NCI-H2196 treated with DMSO at 0.1 percent for 48 hours (cell line): ENCODE results near the gene UNC5A.

ENCODE experiments used
- DNase-seq: peaks from one replicate; lab custom pipeline; 2025; ENCODE audit not compliant: unreplicated experiment; lab: John Stamatoyannopoulos, UW

UNC5A gene

GRCh38 chr5:176890455-176891330, 80.3 kb downstream of the UNC5A start:
- DNase-seq: no peak

GRCh38 chr5:176891331-176891958, 81.1 kb downstream of the UNC5A start:
- DNase-seq: no peak

DNA sequence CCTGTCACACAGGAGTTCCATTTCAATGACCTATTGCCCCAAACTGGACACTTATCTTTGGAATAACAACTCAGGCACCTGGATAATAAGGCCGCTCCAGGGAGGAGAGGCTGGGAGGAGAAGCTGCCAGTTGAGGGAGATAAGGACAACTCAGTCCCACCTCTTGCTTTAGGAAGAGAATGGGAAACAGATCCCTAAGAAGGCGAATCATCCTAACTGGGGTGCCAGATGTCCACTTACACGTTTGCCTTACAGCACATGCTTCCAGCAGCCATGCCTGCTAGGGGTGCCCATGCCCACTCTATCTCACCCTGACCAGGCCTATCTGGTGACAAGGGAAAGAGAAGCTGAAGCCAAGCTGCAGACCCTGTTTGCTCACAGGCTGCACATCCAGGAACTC, 82.3 kb downstream of the UNC5A start:
- no peak for DNase-seq

GRCh38 chr5:176894298-176894697, 83.9 kb downstream of the UNC5A start:
- DNase-seq: no peak

DNA sequence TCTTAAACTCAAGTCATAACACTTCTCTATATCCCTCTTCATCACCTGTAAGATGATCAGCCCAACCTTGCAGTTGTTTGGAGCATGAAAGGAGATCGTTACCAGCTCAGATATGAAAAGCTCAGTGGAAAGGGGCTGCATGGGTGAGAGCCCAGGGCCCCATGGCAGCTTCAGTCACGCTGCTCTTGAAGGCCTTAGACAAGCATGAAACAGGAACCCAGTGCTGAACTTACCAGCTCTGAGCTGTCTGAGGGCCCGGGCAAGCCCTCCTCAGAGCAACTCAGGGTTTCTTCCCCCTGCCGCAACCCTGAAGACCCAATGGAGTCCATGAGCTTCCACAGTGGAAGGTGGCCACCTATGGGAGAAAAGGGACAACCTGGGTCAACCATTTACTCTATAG, 85.5 kb downstream of the UNC5A start:
- DNase-seq: no peak

DNA sequence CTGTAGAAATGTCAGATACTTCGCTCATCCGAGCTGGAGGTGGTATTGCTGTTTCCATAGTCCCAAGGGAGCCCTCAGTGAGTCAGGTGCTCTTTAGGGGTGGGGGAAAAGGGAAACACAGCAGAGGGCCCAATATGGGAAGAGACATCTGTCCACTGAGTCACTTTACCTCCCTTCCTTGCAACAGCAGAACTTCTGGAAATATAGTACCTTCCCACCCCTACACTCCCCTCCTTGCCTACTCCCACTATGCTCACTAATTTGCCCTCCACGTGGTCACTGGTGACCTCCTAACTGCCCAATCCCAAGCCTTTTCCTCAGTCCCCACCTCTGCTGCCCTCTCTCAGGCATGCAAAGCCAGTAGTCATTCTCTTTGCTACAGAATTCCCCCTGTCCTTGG, 86.9 kb downstream of the UNC5A start:
- DNase-seq: no peak

DNA sequence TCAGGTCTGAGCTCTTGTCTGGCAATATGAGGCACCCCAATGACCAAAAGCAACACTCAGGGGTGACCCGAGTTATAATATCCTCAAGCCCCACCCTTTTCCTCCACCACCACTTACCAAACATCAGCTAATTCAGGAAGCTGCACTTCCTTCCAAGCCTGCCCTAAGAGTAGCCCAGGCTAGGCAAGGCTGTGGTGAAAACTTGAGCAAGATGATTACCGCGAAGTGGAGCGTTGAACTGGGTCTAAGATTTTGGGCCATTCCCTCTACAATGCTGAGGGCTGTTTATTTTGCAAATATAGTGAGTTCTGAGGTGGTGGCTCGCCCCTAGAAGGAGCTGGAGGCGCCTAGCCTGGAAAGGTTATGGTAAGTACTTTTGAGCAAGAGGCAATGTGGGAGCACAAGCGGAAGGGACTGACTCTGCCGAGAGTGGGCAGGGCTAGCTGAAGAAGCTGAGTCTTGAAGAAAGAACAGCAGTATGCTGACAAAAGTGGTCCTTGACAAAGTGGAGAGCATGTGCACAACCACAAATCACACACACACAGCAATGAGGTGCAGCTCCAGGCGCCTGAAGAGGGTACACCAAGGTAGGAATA, 89.0 kb downstream of the UNC5A start, which contains the start of gene HK3:
Gene HK3 (minus strand): TSS at position 51 of the 596 bp plus-strand sequence. CDS start 3,187 bp downstream, outside the sequence.
- no peak for DNase-seq

- DNase-seq: no peak
Measured at GRCh38 chr5:176899946-176900779, 89.8 kb downstream of the UNC5A start.

DNA sequence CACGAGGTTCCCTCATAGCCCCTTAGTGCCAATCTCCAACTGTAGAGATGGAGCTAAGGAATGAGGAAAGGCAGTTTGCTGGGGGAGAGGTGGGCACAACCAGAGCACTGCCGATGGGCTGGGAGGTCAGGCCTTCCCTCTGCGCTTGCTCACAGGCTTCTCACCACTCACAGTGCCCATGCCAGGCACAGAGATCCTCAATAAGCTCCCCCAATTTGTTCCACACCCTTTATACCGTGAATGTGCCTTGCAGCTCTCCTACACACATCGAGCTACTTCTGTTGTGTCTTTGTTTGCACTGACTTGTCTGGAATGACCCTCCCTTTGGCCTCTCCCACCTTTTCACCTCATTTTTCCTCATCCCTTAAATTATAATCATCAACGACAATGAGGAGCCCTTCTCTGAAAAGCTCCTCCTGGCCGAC, 90.4 kb downstream of the UNC5A start:
- no peak for DNase-seq

GRCh38 chr5:176901260-176902101, 91.1 kb downstream of the UNC5A start:
- no peak for DNase-seq

DNA sequence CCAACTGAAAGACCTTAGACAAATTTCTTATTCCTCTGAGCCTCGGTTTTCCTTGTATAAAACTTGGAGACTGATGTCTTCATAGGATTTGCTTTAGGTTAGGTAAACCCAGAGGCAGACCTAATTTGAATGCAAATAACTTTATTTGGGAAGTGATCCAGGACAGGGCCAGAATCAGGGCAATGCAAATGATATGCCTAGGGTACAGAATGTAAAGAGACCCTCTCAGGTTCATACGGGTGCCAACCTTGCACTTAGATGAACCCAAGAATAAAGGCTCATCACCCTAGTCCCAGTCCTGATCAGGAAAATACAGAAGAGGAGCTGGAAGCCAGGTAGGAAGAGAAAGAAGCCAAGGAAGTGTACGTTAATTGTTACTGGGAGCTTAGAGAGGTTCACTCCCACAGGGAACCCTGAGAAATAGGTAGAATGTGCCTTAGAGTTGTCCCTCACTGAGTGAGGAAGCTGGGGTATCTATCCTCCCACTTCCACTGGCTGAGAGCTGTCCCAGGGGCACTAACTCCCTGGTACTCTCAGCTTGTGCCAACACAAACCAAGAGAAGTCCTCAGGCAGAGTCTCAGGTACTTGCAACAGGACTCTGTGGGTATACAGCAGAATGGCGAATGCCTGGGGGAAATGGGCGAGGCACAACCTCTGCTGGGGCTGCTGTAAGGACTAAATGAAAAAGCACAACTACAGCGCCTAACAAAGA, 91.9 kb downstream of the UNC5A start:
- no peak for DNase-seq

GRCh38 chr5:176902911-176903664, 92.7 kb downstream of the UNC5A start:
- DNase-seq: no peak

DNA sequence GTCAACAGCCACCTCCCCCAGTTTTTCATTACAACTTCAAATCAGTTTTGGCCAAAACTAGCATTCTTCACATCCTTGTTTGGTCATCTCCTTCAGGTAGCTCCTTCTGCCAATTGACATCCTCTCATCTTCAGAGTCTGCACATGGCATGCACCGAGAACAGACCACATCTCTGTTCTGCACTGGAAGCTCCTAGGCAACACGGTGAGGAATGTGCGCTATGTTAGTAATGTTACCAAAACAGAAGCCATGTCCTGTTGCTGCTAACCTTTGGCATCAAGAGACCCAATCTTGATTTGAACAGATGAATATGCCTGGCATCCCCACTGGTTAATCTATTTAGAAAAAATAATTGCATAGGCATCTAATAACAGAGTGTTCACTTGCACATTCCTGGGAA, 93.9 kb downstream of the UNC5A start:
- DNase-seq: no peak

- no peak for DNase-seq
Measured at GRCh38 chr5:176906126-176906525, 95.8 kb downstream of the UNC5A start.

DNA sequence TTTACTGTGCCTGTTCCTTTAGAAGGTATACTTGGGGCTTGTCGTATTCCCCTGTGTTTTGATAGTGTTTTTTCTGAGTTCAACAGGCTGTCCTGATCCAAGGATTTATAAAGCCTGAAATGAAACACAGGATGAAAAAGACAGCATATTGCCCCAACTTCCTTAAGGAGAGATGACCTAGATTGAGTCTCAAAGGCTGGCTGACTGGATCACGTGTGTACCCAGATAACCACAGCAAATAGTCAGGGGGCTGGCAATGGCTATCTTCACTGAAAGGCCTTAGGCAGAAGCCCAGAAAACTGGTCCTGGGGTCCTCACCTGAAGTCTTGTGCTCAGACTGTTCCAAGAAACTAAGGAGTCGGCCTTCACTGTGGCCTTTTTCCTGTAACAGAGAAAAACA, 96.4 kb downstream of the UNC5A start:
- DNase-seq: no peak

GRCh38 chr5:176908675-176909368, 98.5 kb downstream of the UNC5A start:
- no peak for DNase-seq

- no peak for DNase-seq
Measured at GRCh38 chr5:176912115-176912514, 101.8 kb downstream of the UNC5A start.

DNA sequence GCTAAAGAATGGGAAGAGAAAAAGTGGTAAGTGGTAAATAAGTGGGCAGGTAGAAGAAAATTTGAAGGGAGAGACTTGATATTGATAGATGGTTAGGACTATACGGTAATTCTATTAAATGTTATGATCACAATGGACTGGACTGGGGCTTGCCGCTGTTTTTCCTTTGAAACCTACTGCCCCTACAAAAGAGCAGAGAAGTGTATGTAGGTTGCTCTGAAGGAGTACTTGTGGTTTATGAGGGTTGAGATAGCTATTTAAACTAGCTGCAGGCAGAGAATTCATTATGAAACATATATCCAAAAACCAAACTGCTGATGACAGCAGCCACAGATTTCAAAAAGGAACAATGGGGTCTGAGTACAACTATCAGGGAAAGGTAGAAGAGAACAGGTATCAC, 105.5 kb downstream of the UNC5A start:
- no peak for DNase-seq
